Epithelial cell of proximal tubule (primary cell): ENCODE measurements around the gene NTHL1. TPM values are rescaled to one million over a fixed set of nuclear protein-coding genes. Genes with fewer than 3 reads are reported as not detected.
"Not testable (repeated sequence)": the region's sequence is repeated elsewhere in the genome, so short reads cannot be mapped to it uniquely, and the experiment has no call there.

Experiments
- DNase-seq: peaks from one replicate; pipeline ENCODE4 v3.0.0-alpha.2; 2011; ENCODE audit warnings: low read depth
- H3K4me3 ChIP-seq: 2 replicates; pipeline ENCODE4 v1.5.1; 2011; ENCODE audit warnings: low read depth, mild to moderate bottlenecking, low read length
- CTCF ChIP-seq: conservative IDR thresholded peaks from 2 replicates; pipeline ENCODE4 v1.5.1; 2012; ENCODE audit warnings: low read depth, mild to moderate bottlenecking, low read length
- total RNA-seq: library from RNA; depleted of rRNA; stranded (reverse); fragments of >200 nt; gene quantifications from 2 replicates; pipeline ENCODE4 v1.2.3, GENCODE V29; 2015

Gene NTHL1
- total RNA-seq, 1 donor from 2014 or later = 61.2 TPM

- no peak for DNase-seq
- no peak for TF ChIP-seq CTCF
- H3K4me3 ChIP-seq = no peak overlapping the region
Measured at GRCh38 chr16:2015117-2015946, 32.3 kb downstream of the NTHL1 start.

GRCh38 chr16:2013527-2013926, 34.1 kb downstream of the NTHL1 start:
- no peak for DNase-seq
- H3K4me3 ChIP-seq = no peak overlapping the region
- TF ChIP-seq CTCF = no peak

- not testable (repeated sequence) for DNase-seq, H3K4me3 ChIP-seq
Measured at GRCh38 chr16:2011726-2012125, 35.9 kb downstream of the NTHL1 start.

GRCh38 chr16:2009791-2010510, 37.7 kb downstream of the NTHL1 start, which contains the start of gene ZNF598:
Gene ZNF598 (minus strand): TSS chr16:2009821.
- no peak for DNase-seq
- TF ChIP-seq CTCF = no peak

GRCh38 chr16:2009164-2009711, 38.4 kb downstream of the NTHL1 start:
- no peak for DNase-seq
- no peak for TF ChIP-seq CTCF
- H3K4me3 ChIP-seq = peak overlapping the region; percentile 85

More at GRCh38 chr16:2009791-2010510, 37.7 kb downstream of the NTHL1 start, which contains the start of gene ZNF598:
- H3K4me3 ChIP-seq = peak within 1 kb of the TSS; percentile 87

GRCh38 chr16:2008631-2009163, 38.9 kb downstream of the NTHL1 start:
- peak overlapping the region; percentile 85 for H3K4me3 ChIP-seq

More at GRCh38 chr16:2008631-2009163, 38.9 kb downstream of the NTHL1 start:
- no peak for TF ChIP-seq CTCF
- no peak for DNase-seq
